Measurements from ENCODE around the gene DHTKD1.
"Not testable (repeated sequence)": the region's sequence is repeated elsewhere in the genome, so short reads cannot be mapped to it uniquely, and the experiment has no call there.

Gene DHTKD1

GRCh38 chr10:12156367-12157123, 87.8 kb downstream of the DHTKD1 start:
- H3K4me3 ChIP-seq (ENCODE audit: low read length), result no peak overlapping the region
- no peak for TF ChIP-seq ZNF274 (IDR thresholded peaks at IDR 0.05; ENCODE audit: low read depth, low read length)

- no peak for TF ChIP-seq ZNF274 (IDR thresholded peaks at IDR 0.05; ENCODE audit: low read depth, low read length)
- H3K4me3 ChIP-seq (ENCODE audit: low read length), result no peak overlapping the region
These were observed 89.4 kb downstream of the DHTKD1 start for GRCh38 chr10:12158111-12158510.

- no peak for TF ChIP-seq ZNF274 (IDR thresholded peaks at IDR 0.05; ENCODE audit: low read depth, low read length)
- no peak overlapping the region for H3K4me3 ChIP-seq (ENCODE audit: low read length)
These were observed 91.9 kb downstream of the DHTKD1 start for GRCh38 chr10:12160664-12161063.

GRCh38 chr10:12162927-12163326, 94.2 kb downstream of the DHTKD1 start:
- TF ChIP-seq ZNF274 (IDR thresholded peaks at IDR 0.05; ENCODE audit: low read depth, low read length), result no peak
- H3K4me3 ChIP-seq (ENCODE audit: low read length), result no peak overlapping the region

- H3K4me3 ChIP-seq (ENCODE audit: low read length), result no peak overlapping the region
- no peak for TF ChIP-seq ZNF274 (IDR thresholded peaks at IDR 0.05; ENCODE audit: low read depth, low read length)
These were observed 95.3 kb downstream of the DHTKD1 start for GRCh38 chr10:12164085-12164484.

GRCh38 chr10:12165036-12165435, 96.3 kb downstream of the DHTKD1 start:
- TF ChIP-seq ZNF274 (IDR thresholded peaks at IDR 0.05; ENCODE audit: low read depth, low read length), result no peak
- H3K4me3 ChIP-seq (ENCODE audit: low read length), result no peak overlapping the region

GRCh38 chr10:12165999-12166775, 97.4 kb downstream of the DHTKD1 start:
- TF ChIP-seq ZNF274 (IDR thresholded peaks at IDR 0.05; ENCODE audit: low read depth, low read length), result no peak
- H3K4me3 ChIP-seq (ENCODE audit: low read length), result no peak overlapping the region

GRCh38 chr10:12171512-12171911, 102.8 kb downstream of the DHTKD1 start:
- H3K4me3 ChIP-seq (ENCODE audit: low read length), result not testable (repeated sequence)
